Fibroblast of villous mesenchyme (primary cell): ENCODE measurements around the gene PPY. TPM values are rescaled to one million over a fixed set of nuclear protein-coding genes. Genes with fewer than 3 reads are reported as not detected.
"Not testable (repeated sequence)": the region's sequence is repeated elsewhere in the genome, so short reads cannot be mapped to it uniquely, and the experiment has no call there.

ENCODE experiments used
- DNase-seq: peaks from one replicate; pipeline ENCODE4 v3.0.0-alpha.2; 2010; ENCODE audit warnings: low read depth
- H3K4me3 ChIP-seq: 2 replicates; pipeline ENCODE4 v1.5.1; 2011; ENCODE audit warnings: low read depth, mild to moderate bottlenecking, low read length
- CTCF ChIP-seq: IDR thresholded peaks from 2 replicates; pipeline ENCODE4 v1.5.1; 2012; ENCODE audit warnings: low read depth, mild to moderate bottlenecking, low read length; ENCODE audit not compliant: insufficient read depth
- total RNA-seq: library from RNA; depleted of rRNA; stranded (reverse); fragments of >200 nt; gene quantifications from 2 replicates; pipeline ENCODE4 v1.2.3, GENCODE V29; 2012

The PPY gene
- total RNA-seq, 1 donor = not detected

- H3K4me3 ChIP-seq = no peak overlapping the region
- DNase-seq = peak; percentile 18
- TF ChIP-seq CTCF = no peak
Measured at GRCh38 chr17:43945074-43945829, 3.0 kb upstream of the PPY start.

- peak; percentile 77 for TF ChIP-seq CTCF
- peak; percentile 39 for DNase-seq
- H3K4me3 ChIP-seq = no peak overlapping the region
Measured at GRCh38 chr17:43940630-43941029, 1.6 kb downstream of the PPY start.

- no peak for TF ChIP-seq CTCF
- H3K4me3 ChIP-seq = no peak overlapping the region
- DNase-seq = no peak
Measured at GRCh38 chr17:43939886-43940285, 2.4 kb downstream of the PPY start.

GRCh38 chr17:43939452-43939851 lies 2.8 kb downstream of the PPY start:
- DNase-seq, H3K4me3 ChIP-seq: not testable (repeated sequence)

GRCh38 chr17:43938838-43939182 lies 3.5 kb downstream of the PPY start:
- TF ChIP-seq CTCF = no peak
- no peak for DNase-seq
- no peak overlapping the region for H3K4me3 ChIP-seq

GRCh38 chr17:43936434-43936833 lies 5.8 kb downstream of the PPY start:
- no peak overlapping the region for H3K4me3 ChIP-seq
- TF ChIP-seq CTCF = no peak
- no peak for DNase-seq

GRCh38 chr17:43935926-43936261 lies 6.4 kb downstream of the PPY start:
- no peak for DNase-seq
- no peak overlapping the region for H3K4me3 ChIP-seq

More at GRCh38 chr17:43935926-43936261, 6.4 kb downstream of the PPY start:
- no peak for TF ChIP-seq CTCF
